ENCODE results near the gene KCNAB1. TPM values are rescaled to one million over a fixed set of nuclear protein-coding genes. Genes with fewer than 3 reads are reported as not detected.
"Not testable (repeated sequence)": the region's sequence is repeated elsewhere in the genome, so short reads cannot be mapped to it uniquely, and the experiment has no call there.

KCNAB1 gene
- total RNA-seq, result 0.21 and 0.24 TPM in 2 replicates
- long read RNA-seq, partial matches to known transcripts, result 0 of 17 reads
- long read RNA-seq, other reads (novel, unspliced or antisense), result 17 of 17 reads

GRCh38 chr3:156120528-156121251 is at the start of gene KCNAB1:
Gene KCNAB1, plus strand, starts transcription at chr3:156120578.
- DNase-seq (ENCODE audit: extremely low spot score, unreplicated experiment), result no peak
- H3K27ac Mint-ChIP-seq (ENCODE audit: unreplicated experiment), result no peak within 1 kb of the TSS
- H3K27me3 Mint-ChIP-seq (ENCODE audit: unreplicated experiment), result no peaks in the 10 kb centered on the region
- H3K4me3 Mint-ChIP-seq (ENCODE audit: unreplicated experiment), result no peak within 1 kb of the TSS
- H3K9me3 Mint-ChIP-seq (ENCODE audit: unreplicated experiment), result no peaks in the 10 kb centered on the region
- H3K36me3 Mint-ChIP-seq (ENCODE audit: unreplicated experiment), result no peaks in the 10 kb centered on the region
- H3K4me1 Mint-ChIP-seq (ENCODE audit: unreplicated experiment), result peaks cover 2% of the 10 kb centered on the region
- TF ChIP-seq CTCF (IDR thresholded peaks at IDR 0.05), result no peak

- Mint-ChIP-seq H3K4me1 (ENCODE audit: unreplicated experiment) (peaks cover 2% of the 10 kb centered on the region), H3K4me3 (ENCODE audit: unreplicated experiment) (no peak overlapping the region), H3K36me3 (ENCODE audit: unreplicated experiment) (no peaks in the 10 kb centered on the region), H3K27ac (ENCODE audit: unreplicated experiment) (no peak overlapping the region), H3K9me3 (ENCODE audit: unreplicated experiment) (peaks cover 3% of the 10 kb centered on the region), H3K27me3 (ENCODE audit: unreplicated experiment) (peaks cover 11% of the 10 kb centered on the region)
- DNase-seq (ENCODE audit: extremely low spot score, unreplicated experiment), result no peak
- no peak for TF ChIP-seq CTCF (IDR thresholded peaks at IDR 0.05)
Observed at GRCh38 chr3:156071031-156071430, 49.3 kb upstream of the KCNAB1 start.

- not testable (repeated sequence) for H3K27me3 Mint-ChIP-seq (ENCODE audit: unreplicated experiment); H3K27ac Mint-ChIP-seq (ENCODE audit: unreplicated experiment); H3K9me3 Mint-ChIP-seq (ENCODE audit: unreplicated experiment); H3K4me3 Mint-ChIP-seq (ENCODE audit: unreplicated experiment); H3K36me3 Mint-ChIP-seq (ENCODE audit: unreplicated experiment); DNase-seq (ENCODE audit: extremely low spot score, unreplicated experiment); H3K4me1 Mint-ChIP-seq (ENCODE audit: unreplicated experiment)
Observed at GRCh38 chr3:156072950-156073657, 47.3 kb upstream of the KCNAB1 start.

- TF ChIP-seq CTCF (IDR thresholded peaks at IDR 0.05), result no peak
- Mint-ChIP-seq H3K9me3 (ENCODE audit: unreplicated experiment) (no peaks in the 10 kb centered on the region), H3K27ac (ENCODE audit: unreplicated experiment) (no peak overlapping the region), H3K36me3 (ENCODE audit: unreplicated experiment) (no peaks in the 10 kb centered on the region), H3K4me3 (ENCODE audit: unreplicated experiment) (no peak overlapping the region), H3K4me1 (ENCODE audit: unreplicated experiment) (no peaks in the 10 kb centered on the region), H3K27me3 (ENCODE audit: unreplicated experiment) (peaks cover 6% of the 10 kb centered on the region)
- no peak for DNase-seq (ENCODE audit: extremely low spot score, unreplicated experiment)
Observed at GRCh38 chr3:156090126-156090525, 30.3 kb upstream of the KCNAB1 start.

- H3K36me3 Mint-ChIP-seq (ENCODE audit: unreplicated experiment), result no peaks in the 10 kb centered on the region
- H3K4me1 Mint-ChIP-seq (ENCODE audit: unreplicated experiment), result no peaks in the 10 kb centered on the region
- no peaks in the 10 kb centered on the region for H3K9me3 Mint-ChIP-seq (ENCODE audit: unreplicated experiment)
- peaks cover 6% of the 10 kb centered on the region for H3K27me3 Mint-ChIP-seq (ENCODE audit: unreplicated experiment)
- no peak overlapping the region for H3K27ac Mint-ChIP-seq (ENCODE audit: unreplicated experiment)
- TF ChIP-seq CTCF (IDR thresholded peaks at IDR 0.05), result no peak
- DNase-seq (ENCODE audit: extremely low spot score, unreplicated experiment), result no peak
- no peak overlapping the region for H3K4me3 Mint-ChIP-seq (ENCODE audit: unreplicated experiment)
Observed at GRCh38 chr3:156093964-156094363, 26.4 kb upstream of the KCNAB1 start.

All from osteocyte (in vitro differentiated cells).